ENCODE measurements around the gene ZNF639. TPM values are rescaled to one million over a fixed set of nuclear protein-coding genes. Genes with fewer than 3 reads are reported as not detected.

Gene ZNF639
- total and polyA plus RNA-seq, 9 of the 15 experiments (the other 6 are each of a cell fraction or from before 2014, with no cell fraction given): 17.6 to 88.1 (median 53.7) TPM

DNA sequence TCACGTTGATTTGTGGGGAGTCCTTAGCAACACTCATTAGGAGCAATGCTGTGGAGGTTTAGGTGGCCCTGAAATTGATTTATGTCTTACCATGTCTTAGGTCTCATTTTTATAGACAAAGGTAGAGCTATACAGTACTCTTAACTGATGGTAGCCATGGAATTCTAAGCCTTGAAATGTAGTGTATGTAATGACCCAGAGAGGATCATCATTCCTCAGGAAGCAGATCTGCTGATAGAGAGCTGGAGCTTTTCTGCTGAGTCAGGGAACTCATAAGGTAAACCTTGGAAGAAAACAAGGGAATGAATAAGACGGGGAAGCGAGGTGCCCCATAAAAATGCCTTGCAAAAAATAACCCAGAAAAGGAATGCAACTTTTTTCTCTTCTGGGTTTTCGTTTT, 34.0 kb upstream of the ZNF639 start (continued):
- TF ChIP-seq, protein P1, sequence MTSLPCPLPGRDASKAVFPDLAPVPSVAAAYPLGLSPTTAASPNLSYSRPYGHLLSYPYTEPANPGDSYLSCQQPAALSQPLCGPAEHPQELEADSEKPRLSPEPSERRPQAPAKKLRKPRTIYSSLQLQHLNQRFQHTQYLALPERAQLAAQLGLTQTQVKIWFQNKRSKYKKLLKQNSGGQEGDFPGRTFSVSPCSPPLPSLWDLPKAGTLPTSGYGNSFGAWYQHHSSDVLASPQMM (CRISPR knock-in tag; IDR thresholded peaks at IDR 0.05): no peak
- TF ChIP-seq, protein P2, sequence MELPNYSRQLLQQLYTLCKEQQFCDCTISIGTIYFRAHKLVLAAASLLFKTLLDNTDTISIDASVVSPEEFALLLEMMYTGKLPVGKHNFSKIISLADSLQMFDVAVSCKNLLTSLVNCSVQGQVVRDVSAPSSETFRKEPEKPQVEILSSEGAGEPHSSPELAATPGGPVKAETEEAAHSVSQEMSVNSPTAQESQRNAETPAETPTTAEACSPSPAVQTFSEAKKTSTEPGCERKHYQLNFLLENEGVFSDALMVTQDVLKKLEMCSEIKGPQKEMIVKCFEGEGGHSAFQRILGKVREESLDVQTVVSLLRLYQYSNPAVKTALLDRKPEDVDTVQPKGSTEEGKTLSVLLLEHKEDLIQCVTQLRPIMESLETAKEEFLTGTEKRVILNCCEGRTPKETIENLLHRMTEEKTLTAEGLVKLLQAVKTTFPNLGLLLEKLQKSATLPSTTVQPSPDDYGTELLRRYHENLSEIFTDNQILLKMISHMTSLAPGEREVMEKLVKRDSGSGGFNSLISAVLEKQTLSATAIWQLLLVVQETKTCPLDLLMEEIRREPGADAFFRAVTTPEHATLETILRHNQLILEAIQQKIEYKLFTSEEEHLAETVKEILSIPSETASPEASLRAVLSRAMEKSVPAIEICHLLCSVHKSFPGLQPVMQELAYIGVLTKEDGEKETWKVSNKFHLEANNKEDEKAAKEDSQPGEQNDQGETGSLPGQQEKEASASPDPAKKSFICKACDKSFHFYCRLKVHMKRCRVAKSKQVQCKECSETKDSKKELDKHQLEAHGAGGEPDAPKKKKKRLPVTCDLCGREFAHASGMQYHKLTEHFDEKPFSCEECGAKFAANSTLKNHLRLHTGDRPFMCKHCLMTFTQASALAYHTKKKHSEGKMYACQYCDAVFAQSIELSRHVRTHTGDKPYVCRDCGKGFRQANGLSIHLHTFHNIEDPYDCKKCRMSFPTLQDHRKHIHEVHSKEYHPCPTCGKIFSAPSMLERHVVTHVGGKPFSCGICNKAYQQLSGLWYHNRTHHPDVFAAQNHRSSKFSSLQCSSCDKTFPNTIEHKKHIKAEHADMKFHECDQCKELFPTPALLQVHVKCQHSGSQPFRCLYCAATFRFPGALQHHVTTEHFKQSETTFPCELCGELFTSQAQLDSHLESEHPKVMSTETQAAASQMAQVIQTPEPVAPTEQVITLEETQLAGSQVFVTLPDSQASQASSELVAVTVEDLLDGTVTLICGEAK (IDR thresholded peaks at IDR 0.05): no peak
- TF ChIP-seq, protein P2 (CRISPR knock-in tag; IDR thresholded peaks at IDR 0.05): no peak
- TF ChIP-seq ZNF75A (CRISPR knock-in tag; IDR thresholded peaks at IDR 0.05) (no peak), RFX1 (IDR thresholded peaks at IDR 0.05) (peak; percentile 67), MAFK (IDR thresholded peaks at IDR 0.05; ENCODE audit: low read length) (peak; percentile 99), ZEB2 (IDR thresholded peaks at IDR 0.05) (peak; percentile 50), MTA2 (IDR thresholded peaks at IDR 0.05; ENCODE audit: low read depth) (no peak), HDGF (IDR thresholded peaks at IDR 0.05) (no peak), BACH1 (tag; IDR thresholded peaks at IDR 0.05) (peak; percentile 94), FOXP1 (CRISPR knock-in tag; IDR thresholded peaks at IDR 0.05) (no peak)
- TF ChIP-seq, protein P3, sequence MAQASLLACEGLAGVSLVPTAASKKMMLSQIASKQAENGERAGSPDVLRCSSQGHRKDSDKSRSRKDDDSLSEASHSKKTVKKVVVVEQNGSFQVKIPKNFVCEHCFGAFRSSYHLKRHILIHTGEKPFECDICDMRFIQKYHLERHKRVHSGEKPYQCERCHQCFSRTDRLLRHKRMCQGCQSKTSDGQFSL (CRISPR knock-in tag; IDR thresholded peaks at IDR 0.05): no peak
- TF ChIP-seq, protein P3 (tag; IDR thresholded peaks at IDR 0.05): no peak
- TF ChIP-seq, protein P4, sequence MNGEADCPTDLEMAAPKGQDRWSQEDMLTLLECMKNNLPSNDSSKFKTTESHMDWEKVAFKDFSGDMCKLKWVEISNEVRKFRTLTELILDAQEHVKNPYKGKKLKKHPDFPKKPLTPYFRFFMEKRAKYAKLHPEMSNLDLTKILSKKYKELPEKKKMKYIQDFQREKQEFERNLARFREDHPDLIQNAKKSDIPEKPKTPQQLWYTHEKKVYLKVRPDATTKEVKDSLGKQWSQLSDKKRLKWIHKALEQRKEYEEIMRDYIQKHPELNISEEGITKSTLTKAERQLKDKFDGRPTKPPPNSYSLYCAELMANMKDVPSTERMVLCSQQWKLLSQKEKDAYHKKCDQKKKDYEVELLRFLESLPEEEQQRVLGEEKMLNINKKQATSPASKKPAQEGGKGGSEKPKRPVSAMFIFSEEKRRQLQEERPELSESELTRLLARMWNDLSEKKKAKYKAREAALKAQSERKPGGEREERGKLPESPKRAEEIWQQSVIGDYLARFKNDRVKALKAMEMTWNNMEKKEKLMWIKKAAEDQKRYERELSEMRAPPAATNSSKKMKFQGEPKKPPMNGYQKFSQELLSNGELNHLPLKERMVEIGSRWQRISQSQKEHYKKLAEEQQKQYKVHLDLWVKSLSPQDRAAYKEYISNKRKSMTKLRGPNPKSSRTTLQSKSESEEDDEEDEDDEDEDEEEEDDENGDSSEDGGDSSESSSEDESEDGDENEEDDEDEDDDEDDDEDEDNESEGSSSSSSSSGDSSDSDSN (IDR thresholded peaks at IDR 0.05; ENCODE audit: borderline replicate concordance in 1 of 2, low read depth in 2 of 2, low read length in 2 of 2): no peak
- TF ChIP-seq, protein P5, sequence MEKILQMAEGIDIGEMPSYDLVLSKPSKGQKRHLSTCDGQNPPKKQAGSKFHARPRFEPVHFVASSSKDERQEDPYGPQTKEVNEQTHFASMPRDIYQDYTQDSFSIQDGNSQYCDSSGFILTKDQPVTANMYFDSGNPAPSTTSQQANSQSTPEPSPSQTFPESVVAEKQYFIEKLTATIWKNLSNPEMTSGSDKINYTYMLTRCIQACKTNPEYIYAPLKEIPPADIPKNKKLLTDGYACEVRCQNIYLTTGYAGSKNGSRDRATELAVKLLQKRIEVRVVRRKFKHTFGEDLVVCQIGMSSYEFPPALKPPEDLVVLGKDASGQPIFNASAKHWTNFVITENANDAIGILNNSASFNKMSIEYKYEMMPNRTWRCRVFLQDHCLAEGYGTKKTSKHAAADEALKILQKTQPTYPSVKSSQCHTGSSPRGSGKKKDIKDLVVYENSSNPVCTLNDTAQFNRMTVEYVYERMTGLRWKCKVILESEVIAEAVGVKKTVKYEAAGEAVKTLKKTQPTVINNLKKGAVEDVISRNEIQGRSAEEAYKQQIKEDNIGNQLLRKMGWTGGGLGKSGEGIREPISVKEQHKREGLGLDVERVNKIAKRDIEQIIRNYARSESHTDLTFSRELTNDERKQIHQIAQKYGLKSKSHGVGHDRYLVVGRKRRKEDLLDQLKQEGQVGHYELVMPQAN (IDR thresholded peaks at IDR 0.05; ENCODE audit: borderline replicate concordance): no peak

All from K562 (cell line).